Natural killer cell (primary cell): Measurements from ENCODE around the gene MAP2K7. TPM values are rescaled to one million over a fixed set of nuclear protein-coding genes. Genes with fewer than 3 reads are reported as not detected.
"Not testable (repeated sequence)": the region's sequence is repeated elsewhere in the genome, so short reads cannot be mapped to it uniquely, and the experiment has no call there.

Source experiments
- ATAC-seq, 3 donors: fragments of 150-1000 bp in 2 of 3; fragments of 200-7000 bp in 1 of 3; cut with Tn5 transposase; 1 replicate in 1 of 3; 2 replicates in 2 of 3; pipeline ENCODE4 v1.10.0; 2021; ENCODE audit warnings: mild to moderate bottlenecking in 2 of 3, moderate library complexity in 2 of 3
- DNase-seq, 2 donors: peaks; one replicate each; pipeline versions ENCODE4 v3.0.0 to v3.0.0-alpha.2; 2013 to 2021; ENCODE audit warnings: mixed read lengths in 1 of 2
- H3K27ac ChIP-seq: one replicate; pipeline ENCODE4 v1.5.1; 2013; ENCODE audit warnings: mild to moderate bottlenecking, low read length
- H3K27me3 ChIP-seq: one replicate; pipeline ENCODE4 v1.6.1; 2013; ENCODE audit warnings: low read length; ENCODE audit not compliant: control insufficient read depth, insufficient read depth
- H3K36me3 ChIP-seq: one replicate; pipeline ENCODE4 v1.6.1; 2013; ENCODE audit warnings: low read length; ENCODE audit not compliant: control insufficient read depth, insufficient read depth
- H3K4me1 ChIP-seq: one replicate; pipeline ENCODE4 v1.6.1; 2013; ENCODE audit warnings: low read length; ENCODE audit not compliant: control insufficient read depth, insufficient read depth
- H3K4me3 ChIP-seq: one replicate; pipeline ENCODE4 v1.5.1; 2013; ENCODE audit warnings: low read length
- H3K9me3 ChIP-seq: one replicate; pipeline ENCODE4 v1.6.1; 2013; ENCODE audit warnings: low read length; ENCODE audit not compliant: control insufficient read depth, insufficient read depth
- H3K27ac Mint-ChIP-seq, 2 donors: one replicate each; pipeline ENCODE4 v1.8.0; 2022; ENCODE audit warnings: mild to moderate bottlenecking in 2 of 2, mixed read lengths in 2 of 2, moderate library complexity in 1 of 2
- H3K27me3 Mint-ChIP-seq, 2 donors: one replicate each; pipeline ENCODE4 v1.8.0; 2022; ENCODE audit warnings: low read depth in 2 of 2, mixed read lengths in 2 of 2
- H3K36me3 Mint-ChIP-seq: one replicate; pipeline ENCODE4 v1.8.0; 2022; ENCODE audit warnings: mixed read lengths
- H3K4me1 Mint-ChIP-seq, 2 donors: one replicate each; pipeline ENCODE4 v1.8.0; 2022; ENCODE audit warnings: mixed read lengths in 2 of 2
- H3K4me3 Mint-ChIP-seq: one replicate; pipeline ENCODE4 v1.8.0; 2022; ENCODE audit warnings: mild to moderate bottlenecking, moderate library complexity, mixed read lengths
- H3K9me3 Mint-ChIP-seq, 2 donors: one replicate each; pipeline ENCODE4 v1.8.0; 2022; ENCODE audit warnings: mixed read lengths in 2 of 2
- WGBS: methylation state at CpG from one replicate; pipeline ENCODE4 v1.1.7; 2013; ENCODE audit warnings: missing lambda C conversion rate; ENCODE audit not compliant: insufficient coverage; 5-methylcytosine and 5-hydroxymethylcytosine counted together
- intact Hi-C: fragments of 100-400 bp; cut with micrococcal nuclease; formaldehyde crosslinking; loops from one replicate; pipeline ENCODE4 v1.14.2; 2022
- total RNA-seq, 4 donors: library from RNA; stranded (reverse); fragments of 120-200 nt in 1 of 4; gene quantifications; one replicate each; pipeline versions ENCODE4 v1.2.3 to v1.2.4, GENCODE V29; 2013 to 2022
- TF ChIP-seq, protein P1 (sequence below): fragments of 200-600 bp; IDR thresholded peaks from one replicate; pipeline ENCODE4 v1.8.0; 2022; ENCODE audit warnings: antibody characterized with exemption

The MAP2K7 gene
- total RNA-seq, 3 donors from 2014 or later (not counting 1 experiment from before 2014, with no cell fraction given) = 131 to 218 (median 159) TPM

DNA sequence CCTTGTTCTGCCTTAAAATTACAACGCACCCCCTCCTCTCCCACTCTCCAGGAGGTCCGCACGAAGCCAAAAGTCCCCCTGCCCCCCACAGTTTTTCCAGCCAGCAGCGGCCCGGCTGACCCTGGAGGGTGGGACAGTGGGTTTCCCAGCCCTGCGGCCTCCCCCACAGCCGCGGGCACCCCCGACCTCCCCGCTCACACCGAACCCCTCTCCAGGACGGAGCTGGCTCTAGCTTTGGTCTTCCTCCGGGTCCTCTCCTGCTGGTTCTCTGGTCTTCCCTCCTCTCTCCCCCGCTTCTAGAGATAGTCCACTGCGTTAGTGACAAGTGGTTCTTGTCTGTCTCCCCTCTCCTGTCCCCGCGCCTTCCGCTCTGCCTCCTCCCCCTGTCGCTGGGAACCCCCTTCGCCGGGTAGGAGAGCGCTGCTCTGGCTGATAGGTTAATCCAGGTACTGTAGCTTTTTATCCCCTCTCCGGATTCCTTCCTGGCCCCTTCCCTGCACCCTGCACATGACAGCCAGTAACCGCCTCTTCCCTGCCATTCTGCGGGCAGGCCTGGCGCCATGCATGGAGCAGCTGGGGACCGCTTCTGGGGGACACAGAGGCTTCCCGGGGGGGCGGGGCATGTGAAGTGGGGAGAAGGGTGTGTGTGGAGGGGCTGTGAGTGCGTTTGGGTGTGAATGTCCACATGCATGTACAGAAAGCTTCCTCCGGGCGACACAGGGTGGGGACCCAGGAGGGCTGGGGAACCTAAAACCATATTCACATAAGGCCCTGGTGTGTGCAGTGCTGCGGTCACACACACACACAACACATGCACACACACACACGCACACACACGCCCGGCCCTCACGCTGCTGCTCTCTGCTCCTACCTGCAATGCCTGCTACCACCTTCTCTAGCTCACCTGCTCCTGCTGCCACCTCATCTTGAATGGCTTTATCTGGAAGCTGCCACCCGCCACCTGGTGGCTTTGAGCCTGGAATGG is 46.7 kb upstream of the MAP2K7 start:
- 91% methylated on average over 38 of the region's 38 CpGs for WGBS
- H3K9me3 Mint-ChIP-seq = no peaks in the 10 kb centered on the region
- peaks cover 19% of the 10 kb centered on the region for H3K4me1 ChIP-seq
- no peaks in the 10 kb centered on the region for H3K36me3 Mint-ChIP-seq
- intact Hi-C loops = no loop called here
- no peak overlapping the region for H3K27ac Mint-ChIP-seq
- no peak overlapping the region for H3K4me3 ChIP-seq
- peaks cover 9 to 16% of the 10 kb centered on the region in 2 donors for H3K4me1 Mint-ChIP-seq
- H3K27me3 Mint-ChIP-seq = peaks cover 0 to 3% of the 10 kb centered on the region in 2 donors
- ATAC-seq (no peak), DNase-seq (no peak)
- TF ChIP-seq, protein P1, sequence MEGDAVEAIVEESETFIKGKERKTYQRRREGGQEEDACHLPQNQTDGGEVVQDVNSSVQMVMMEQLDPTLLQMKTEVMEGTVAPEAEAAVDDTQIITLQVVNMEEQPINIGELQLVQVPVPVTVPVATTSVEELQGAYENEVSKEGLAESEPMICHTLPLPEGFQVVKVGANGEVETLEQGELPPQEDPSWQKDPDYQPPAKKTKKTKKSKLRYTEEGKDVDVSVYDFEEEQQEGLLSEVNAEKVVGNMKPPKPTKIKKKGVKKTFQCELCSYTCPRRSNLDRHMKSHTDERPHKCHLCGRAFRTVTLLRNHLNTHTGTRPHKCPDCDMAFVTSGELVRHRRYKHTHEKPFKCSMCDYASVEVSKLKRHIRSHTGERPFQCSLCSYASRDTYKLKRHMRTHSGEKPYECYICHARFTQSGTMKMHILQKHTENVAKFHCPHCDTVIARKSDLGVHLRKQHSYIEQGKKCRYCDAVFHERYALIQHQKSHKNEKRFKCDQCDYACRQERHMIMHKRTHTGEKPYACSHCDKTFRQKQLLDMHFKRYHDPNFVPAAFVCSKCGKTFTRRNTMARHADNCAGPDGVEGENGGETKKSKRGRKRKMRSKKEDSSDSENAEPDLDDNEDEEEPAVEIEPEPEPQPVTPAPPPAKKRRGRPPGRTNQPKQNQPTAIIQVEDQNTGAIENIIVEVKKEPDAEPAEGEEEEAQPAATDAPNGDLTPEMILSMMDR = no peak
- no peaks in the 10 kb centered on the region for H3K36me3 ChIP-seq
- H3K9me3 ChIP-seq = no peaks in the 10 kb centered on the region
- no peak overlapping the region for H3K4me3 Mint-ChIP-seq
- H3K27me3 ChIP-seq = peaks cover 17% of the 10 kb centered on the region
- H3K27ac ChIP-seq = no peak overlapping the region

- no peak overlapping the region for H3K4me3 ChIP-seq
- Mint-ChIP-seq H3K36me3 (no peaks in the 10 kb centered on the region), H3K4me3 (no peak overlapping the region), H3K4me1 (peaks cover 8 to 16% of the 10 kb centered on the region in 2 donors), H3K9me3 (no peaks in the 10 kb centered on the region), H3K27ac (no peak overlapping the region), H3K27me3 (peaks cover 0 to 3% of the 10 kb centered on the region in 2 donors)
- ATAC-seq (no peak), DNase-seq (no peak)
- H3K9me3 ChIP-seq = no peaks in the 10 kb centered on the region
- peaks cover 23% of the 10 kb centered on the region for H3K4me1 ChIP-seq
- no peaks in the 10 kb centered on the region for H3K36me3 ChIP-seq
- H3K27me3 ChIP-seq = peaks cover 20% of the 10 kb centered on the region
- 88% methylated on average over 8 of the region's 8 CpGs for WGBS
- intact Hi-C loops = no loop called here
- no peak overlapping the region for H3K27ac ChIP-seq
- TF ChIP-seq, protein P1 = no peak
Observed at GRCh38 chr19:7857727-7858108, 46.0 kb upstream of the MAP2K7 start.

DNA sequence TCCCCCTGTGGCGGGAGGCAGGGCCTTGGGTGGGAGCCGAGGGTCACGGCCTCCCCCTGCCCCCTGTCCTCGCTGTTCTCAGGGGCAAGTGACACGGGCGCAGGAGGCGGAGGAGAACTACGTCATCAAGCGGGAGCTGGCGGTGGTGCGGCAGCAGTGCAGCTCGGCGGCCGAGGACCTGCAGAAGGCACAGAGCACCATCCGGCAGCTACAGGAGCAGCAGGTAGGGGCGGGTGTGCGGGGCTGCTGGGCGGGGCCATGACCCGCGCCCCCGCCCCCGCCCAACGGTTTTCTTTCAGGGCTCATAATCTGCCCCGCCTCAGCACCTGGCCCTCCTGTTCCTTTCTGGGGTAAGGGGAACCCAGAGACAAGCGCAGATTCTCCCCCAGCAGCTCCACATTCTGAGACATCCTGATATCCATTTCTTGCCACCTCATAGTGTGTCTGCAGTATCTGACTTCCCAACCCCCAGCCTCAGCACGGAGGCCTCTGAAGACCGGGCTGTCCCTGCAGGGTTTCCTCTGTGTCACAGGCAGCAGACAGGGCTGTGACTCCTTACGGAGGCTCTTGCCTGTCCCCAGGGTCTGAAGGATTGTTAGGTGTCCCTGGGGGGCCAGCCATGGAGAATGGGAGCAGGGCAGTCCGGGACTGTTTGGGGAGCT is 45.4 kb upstream of the MAP2K7 start:
- Mint-ChIP-seq H3K4me1 (peaks cover 3 to 10% of the 10 kb centered on the region in 2 donors), H3K36me3 (no peaks in the 10 kb centered on the region), H3K27me3 (peaks cover 0 to 3% of the 10 kb centered on the region in 2 donors), H3K4me3 (no peak overlapping the region), H3K27ac (no peak overlapping the region), H3K9me3 (no peaks in the 10 kb centered on the region)
- Histone ChIP-seq H3K27ac (no peak overlapping the region), H3K27me3 (peaks cover 20% of the 10 kb centered on the region), H3K9me3 (no peaks in the 10 kb centered on the region), H3K36me3 (no peaks in the 10 kb centered on the region), H3K4me3 (no peak overlapping the region), H3K4me1 (peaks cover 19% of the 10 kb centered on the region)
- TF ChIP-seq, protein P1 = no peak
- DNase-seq (peak in 1 of 2 donors; percentile 39), ATAC-seq (no peak)
- intact Hi-C loops = no loop called here
- 77% methylated on average over 29 of the region's 29 CpGs for WGBS

GRCh38 chr19:7859087-7859486 is 44.6 kb upstream of the MAP2K7 start:
- H3K4me3 Mint-ChIP-seq, H3K4me1 Mint-ChIP-seq, H3K27ac ChIP-seq, intact Hi-C loops, H3K4me3 ChIP-seq, H3K27ac Mint-ChIP-seq, ATAC-seq, H3K9me3 ChIP-seq, H3K27me3 Mint-ChIP-seq, DNase-seq, H3K36me3 Mint-ChIP-seq, H3K9me3 Mint-ChIP-seq, H3K36me3 ChIP-seq: not testable (repeated sequence)
- H3K27me3 ChIP-seq = peaks cover 24% of the 10 kb centered on the region
- over 99% methylated on average over 8 of the region's 8 CpGs for WGBS
- H3K4me1 ChIP-seq = peaks cover 15% of the 10 kb centered on the region
